Osteoblast (primary cell): ENCODE measurements around the gene COL5A2. TPM values are rescaled to one million over a fixed set of nuclear protein-coding genes. Genes with fewer than 3 reads are reported as not detected.

ENCODE experiments used
- DNase-seq: peaks from one replicate; pipeline ENCODE4 v3.0.0; 2011; ENCODE audit warnings: low spot score, mixed read lengths; ENCODE audit not compliant: insufficient read length; ENCODE audit errors: missing footprints
- H2AFZ ChIP-seq: 2 replicates; pipeline ENCODE4 v1.6.0; 2011; ENCODE audit warnings: mild to moderate bottlenecking, low read length
- H3K27ac ChIP-seq: 2 replicates; pipeline ENCODE4 v1.5.1; 2011; ENCODE audit warnings: mild to moderate bottlenecking, low read depth, low read length, moderate library complexity
- H3K27me3 ChIP-seq: 2 replicates; pipeline ENCODE4 v1.6.0; 2012; ENCODE audit warnings: mild to moderate bottlenecking, control low read depth, inconsistent platforms, low read length, moderate library complexity; ENCODE audit not compliant: insufficient read depth
- H3K36me3 ChIP-seq: 2 replicates; pipeline ENCODE4 v1.5.1; 2011; ENCODE audit warnings: mild to moderate bottlenecking, low read length, control low read depth, moderate library complexity; ENCODE audit not compliant: insufficient read depth
- H3K4me1 ChIP-seq: 2 replicates; pipeline ENCODE4 v1.5.1; 2011; ENCODE audit warnings: mild to moderate bottlenecking, low read length, control low read depth, moderate library complexity; ENCODE audit not compliant: insufficient read depth
- H3K4me2 ChIP-seq: 2 replicates; pipeline ENCODE4 v1.6.0; 2011; ENCODE audit warnings: mild to moderate bottlenecking, low read length; ENCODE audit not compliant: insufficient read depth
- H3K4me3 ChIP-seq: fragments of 200-600 bp; sonication (generic); 3 replicates; pipeline ENCODE4 v1.5.1; 2012; ENCODE audit warnings: mild to moderate bottlenecking, low read length, inconsistent platforms; ENCODE audit not compliant: insufficient read depth
- H3K79me2 ChIP-seq: 2 replicates; pipeline ENCODE4 v1.6.0; 2012; ENCODE audit warnings: mild to moderate bottlenecking, low read length, control low read depth, inconsistent platforms; ENCODE audit not compliant: insufficient read depth
- H3K9me3 ChIP-seq: 2 replicates; pipeline ENCODE4 v1.5.1; 2011; ENCODE audit warnings: low read depth, low read length, control low read depth
- H4K20me1 ChIP-seq: 2 replicates; pipeline ENCODE4 v1.6.0; 2012; ENCODE audit warnings: mild to moderate bottlenecking, low read length, control low read depth; ENCODE audit not compliant: insufficient read depth
- total RNA-seq: library from RNA; depleted of rRNA; stranded (reverse); fragments of >200 nt; gene quantifications from 2 replicates; pipeline ENCODE4 v1.2.3, GENCODE V29; 2012
- TF ChIP-seq, protein P1 (sequence below): IDR thresholded peaks from 2 replicates; pipeline ENCODE4 v1.5.1; 2011; ENCODE audit warnings: mild to moderate bottlenecking, low read depth, low read length, moderate library complexity; ENCODE audit errors: extremely low read depth

Gene COL5A2
- total RNA-seq, 1 donor = 879 TPM

DNA sequence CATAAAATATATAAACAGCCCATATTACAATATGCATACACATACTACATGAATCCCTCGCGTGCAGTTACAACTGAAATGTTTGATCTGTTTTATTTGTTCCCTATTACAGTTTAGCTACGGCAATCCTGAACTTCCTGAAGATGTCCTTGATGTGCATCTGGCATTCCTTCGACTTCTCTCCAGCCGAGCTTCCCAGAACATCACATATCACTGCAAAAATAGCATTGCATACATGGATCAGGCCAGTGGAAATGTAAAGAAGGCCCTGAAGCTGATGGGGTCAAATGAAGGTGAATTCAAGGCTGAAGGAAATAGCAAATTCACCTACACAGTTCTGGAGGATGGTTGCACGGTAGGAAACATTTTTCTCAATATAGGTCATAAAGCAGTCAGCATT, 169.0 kb downstream of the COL5A2 start:
- no peak overlapping the region for H3K4me2 ChIP-seq
- H3K79me2 ChIP-seq = no peaks in the 10 kb centered on the region
- no peak overlapping the region for H3K27ac ChIP-seq
- no peak overlapping the region for H3K4me3 ChIP-seq
- no peaks in the 10 kb centered on the region for H3K27me3 ChIP-seq
- peaks cover 2% of the 10 kb centered on the region for H3K4me1 ChIP-seq
- no peak overlapping the region for H2AFZ ChIP-seq
- TF ChIP-seq, protein P1, sequence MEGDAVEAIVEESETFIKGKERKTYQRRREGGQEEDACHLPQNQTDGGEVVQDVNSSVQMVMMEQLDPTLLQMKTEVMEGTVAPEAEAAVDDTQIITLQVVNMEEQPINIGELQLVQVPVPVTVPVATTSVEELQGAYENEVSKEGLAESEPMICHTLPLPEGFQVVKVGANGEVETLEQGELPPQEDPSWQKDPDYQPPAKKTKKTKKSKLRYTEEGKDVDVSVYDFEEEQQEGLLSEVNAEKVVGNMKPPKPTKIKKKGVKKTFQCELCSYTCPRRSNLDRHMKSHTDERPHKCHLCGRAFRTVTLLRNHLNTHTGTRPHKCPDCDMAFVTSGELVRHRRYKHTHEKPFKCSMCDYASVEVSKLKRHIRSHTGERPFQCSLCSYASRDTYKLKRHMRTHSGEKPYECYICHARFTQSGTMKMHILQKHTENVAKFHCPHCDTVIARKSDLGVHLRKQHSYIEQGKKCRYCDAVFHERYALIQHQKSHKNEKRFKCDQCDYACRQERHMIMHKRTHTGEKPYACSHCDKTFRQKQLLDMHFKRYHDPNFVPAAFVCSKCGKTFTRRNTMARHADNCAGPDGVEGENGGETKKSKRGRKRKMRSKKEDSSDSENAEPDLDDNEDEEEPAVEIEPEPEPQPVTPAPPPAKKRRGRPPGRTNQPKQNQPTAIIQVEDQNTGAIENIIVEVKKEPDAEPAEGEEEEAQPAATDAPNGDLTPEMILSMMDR = no peak
- no peaks in the 10 kb centered on the region for H3K9me3 ChIP-seq
- DNase-seq = no peak
- no peaks in the 10 kb centered on the region for H4K20me1 ChIP-seq
- peaks cover 67% of the 10 kb centered on the region for H3K36me3 ChIP-seq

DNA sequence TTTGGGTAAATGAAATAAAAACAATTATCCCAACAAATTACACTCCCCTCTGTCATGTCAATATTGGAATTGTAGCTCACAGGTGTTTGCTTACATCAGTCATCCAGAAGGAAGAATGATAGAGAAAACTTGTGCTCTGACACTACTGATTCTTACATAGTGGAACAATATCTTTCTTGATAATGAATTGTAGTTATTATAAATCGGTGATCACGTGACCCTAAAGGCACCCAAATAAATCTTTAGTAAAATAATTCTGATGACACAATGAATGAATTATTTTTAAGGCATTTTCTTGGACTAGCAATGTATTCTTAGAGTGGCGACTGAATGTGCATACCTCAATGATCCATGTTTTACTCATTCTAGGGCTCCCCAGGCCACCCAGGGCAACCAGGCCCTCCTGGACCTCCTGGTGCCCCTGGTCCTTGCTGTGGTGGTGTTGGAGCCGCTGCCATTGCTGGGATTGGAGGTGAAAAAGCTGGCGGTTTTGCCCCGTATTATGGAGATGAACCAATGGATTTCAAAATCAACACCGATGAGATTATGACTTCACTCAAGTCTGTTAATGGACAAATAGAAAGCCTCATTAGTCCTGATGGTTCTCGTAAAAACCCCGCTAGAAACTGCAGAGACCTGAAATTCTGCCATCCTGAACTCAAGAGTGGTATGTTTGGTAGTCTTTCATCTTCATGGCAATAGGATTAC, 170.9 kb downstream of the COL5A2 start:
- H3K79me2 ChIP-seq = no peaks in the 10 kb centered on the region
- H3K9me3 ChIP-seq = no peaks in the 10 kb centered on the region
- H3K36me3 ChIP-seq = peaks cover 85% of the 10 kb centered on the region
- H3K27me3 ChIP-seq = no peaks in the 10 kb centered on the region
- H3K4me3 ChIP-seq = no peak overlapping the region
- H2AFZ ChIP-seq = no peak overlapping the region
- no peak for DNase-seq
- no peaks in the 10 kb centered on the region for H4K20me1 ChIP-seq
- no peaks in the 10 kb centered on the region for H3K4me1 ChIP-seq
- TF ChIP-seq, protein P1 = no peak
- peak overlapping the region; percentile 20 for H3K27ac ChIP-seq
- H3K4me2 ChIP-seq = no peak overlapping the region

DNA sequence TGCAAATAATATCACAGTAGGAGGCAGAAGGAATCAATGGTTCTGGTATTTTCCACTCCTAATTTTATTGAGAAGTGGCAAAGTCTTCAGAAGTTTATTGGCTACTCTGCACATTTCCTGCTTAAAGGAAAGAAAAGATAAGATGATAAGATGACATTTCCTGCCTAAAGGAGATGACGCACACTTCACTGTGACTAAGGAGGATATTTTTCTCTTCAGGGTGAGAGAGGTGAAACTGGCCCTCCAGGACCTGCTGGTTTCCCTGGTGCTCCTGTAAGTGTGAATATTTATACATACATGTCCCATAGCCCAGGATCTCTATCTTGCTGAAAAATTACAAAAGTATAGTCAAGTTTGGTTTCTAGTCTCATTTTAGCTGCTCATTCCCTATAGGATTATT, 177.5 kb downstream of the COL5A2 start:
- no peaks in the 10 kb centered on the region for H3K9me3 ChIP-seq
- H3K27me3 ChIP-seq = no peaks in the 10 kb centered on the region
- H3K36me3 ChIP-seq = peaks cover 98% of the 10 kb centered on the region
- peaks cover 24% of the 10 kb centered on the region for H3K4me1 ChIP-seq
- no peak overlapping the region for H3K4me2 ChIP-seq
- TF ChIP-seq, protein P1 = no peak
- no peak overlapping the region for H3K4me3 ChIP-seq
- H3K27ac ChIP-seq = peak overlapping the region; percentile 67
- DNase-seq = no peak
- H2AFZ ChIP-seq = no peak overlapping the region
- no peaks in the 10 kb centered on the region for H3K79me2 ChIP-seq
- H4K20me1 ChIP-seq = no peaks in the 10 kb centered on the region

DNA sequence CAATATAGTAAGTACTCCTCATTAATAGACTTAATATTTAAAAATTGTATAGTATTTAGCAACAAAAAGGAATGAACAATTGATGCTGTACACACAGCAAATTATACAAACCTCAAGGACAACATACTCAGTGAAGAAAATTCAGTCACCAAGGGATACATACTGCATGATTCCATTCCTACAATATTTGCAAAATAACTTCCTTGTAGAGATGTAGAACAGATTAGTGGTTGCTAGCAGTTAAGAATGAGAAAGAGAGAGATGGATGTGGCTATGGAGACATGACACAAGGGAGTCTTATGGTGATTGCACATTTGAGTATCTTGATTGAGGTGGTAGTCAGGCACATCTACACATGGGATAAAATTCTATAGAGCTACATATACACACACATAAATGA, 179.3 kb downstream of the COL5A2 start:
- Histone ChIP-seq H3K27ac (peak overlapping the region; percentile 7), H3K4me3 (no peak overlapping the region), H2AFZ (no peak overlapping the region), H3K27me3 (no peaks in the 10 kb centered on the region), H3K36me3 (peaks cover 100% of the 10 kb centered on the region), H3K79me2 (no peaks in the 10 kb centered on the region), H3K4me1 (peaks cover 24% of the 10 kb centered on the region), H3K9me3 (no peaks in the 10 kb centered on the region), H3K4me2 (no peak overlapping the region), H4K20me1 (no peaks in the 10 kb centered on the region)
- TF ChIP-seq, protein P1 = no peak
- no peak for DNase-seq
